ENCODE measurements around the gene EIF4A2. TPM values are rescaled to one million over a fixed set of nuclear protein-coding genes. Genes with fewer than 3 reads are reported as not detected.
A peak's percentile ranks its signal among the peaks of the same experiment; 100 is the strongest.
"Not testable (repeated sequence)": the region's sequence is repeated elsewhere in the genome, so short reads cannot be mapped to it uniquely, and the experiment has no call there.

EIF4A2 gene
- total RNA-seq, 1 experiment from 2014 or later = 446 TPM

- Histone ChIP-seq H3K79me2 (ENCODE audit: low read depth) (peaks cover 16% of the 10 kb centered on the region), H3F3A (ENCODE audit: insufficient read depth, low read depth) (peaks cover 13% of the 10 kb centered on the region), H3K36me3 (ENCODE audit: low read depth) (peaks cover 8% of the 10 kb centered on the region), H2AFZ (peak within 1 kb of the TSS; percentile 95), H3K9me2 (ENCODE audit: insufficient read depth) (no peaks in the 10 kb centered on the region), H3K9me3 (ENCODE audit: insufficient read depth, low read depth) (no peaks in the 10 kb centered on the region), H3K4me2 (peak within 1 kb of the TSS; percentile 87), H3K4me3 (peak within 1 kb of the TSS; percentile 89), H3K27ac (peak within 1 kb of the TSS; percentile 79), H3K27me3 (ENCODE audit: insufficient read depth, low read depth) (no peaks in the 10 kb centered on the region), H4K20me1 (ENCODE audit: insufficient read depth) (no peaks in the 10 kb centered on the region), H3K4me1 (replicated peaks; ENCODE audit: insufficient read depth) (peaks cover 29% of the 10 kb centered on the region)
- intact Hi-C loops (cut with micrococcal nuclease; ENCODE audit: unreplicated experiment) = loop anchor here (5.0 kb wide), 2 partner anchors 189 to 239 kb away; partner anchors contain the start of gene TBCCD1
- ChIA-PET CTCF (no interaction called here), POLR2A (ENCODE audit: unreplicated experiment) (interaction anchor here (0.6 kb wide), 1 partner anchor 21 kb away, joined by 3 read pairs; no protein-coding TSS in a partner anchor)
- no peak for TF ChIP-seq CTCF (conservative IDR thresholded peaks at IDR 0.05)
- TF ChIP-seq EZH2 (IDR thresholded peaks at IDR 0.05; ENCODE audit: low read depth) = no peak
- BruUV-seq (replicated peaks) = TSS peak; percentile 97
- peak; percentile 74 to 87 for DNase-seq
Observed at GRCh38 chr3:186806089-186807055, 23.0 kb downstream of the EIF4A2 start, which contains the start of gene RFC4. RFC4 (minus strand) TSS chr3:186806482; CDS start chr3:186804713, 1,769 bp downstream.

GRCh38 chr3:186807231-186807630, 23.9 kb downstream of the EIF4A2 start:
- BruUV-seq (replicated peaks) = no TSS peak
- H3K9me3 ChIP-seq (ENCODE audit: insufficient read depth, low read depth) = no peaks in the 10 kb centered on the region
- CTCF ChIA-PET = no interaction called here
- H3K4me2 ChIP-seq = peak overlapping the region; percentile 87
- TF ChIP-seq CTCF (conservative IDR thresholded peaks at IDR 0.05) = no peak
- TF ChIP-seq EZH2 (IDR thresholded peaks at IDR 0.05; ENCODE audit: low read depth) = no peak
- H2AFZ ChIP-seq = peak overlapping the region; percentile 95
- H3K4me3 ChIP-seq = peak overlapping the region; percentile 89
- H3K27ac ChIP-seq = peak overlapping the region; percentile 79
- peaks cover 13% of the 10 kb centered on the region for H3F3A ChIP-seq (ENCODE audit: insufficient read depth, low read depth)
- intact Hi-C loops (cut with micrococcal nuclease; ENCODE audit: unreplicated experiment) = loop anchor here (5.0 kb wide), 2 partner anchors 190 to 240 kb away; partner anchors contain the start of gene TBCCD1
- DNase-seq = no peak
- no peaks in the 10 kb centered on the region for H4K20me1 ChIP-seq (ENCODE audit: insufficient read depth)
- H3K4me1 ChIP-seq (replicated peaks; ENCODE audit: insufficient read depth) = peaks cover 29% of the 10 kb centered on the region
- H3K79me2 ChIP-seq (ENCODE audit: low read depth) = peaks cover 16% of the 10 kb centered on the region
- peaks cover 6% of the 10 kb centered on the region for H3K36me3 ChIP-seq (ENCODE audit: low read depth)
- no peaks in the 10 kb centered on the region for H3K27me3 ChIP-seq (ENCODE audit: insufficient read depth, low read depth)
- POLR2A ChIA-PET (ENCODE audit: unreplicated experiment) = no interaction called here
- no peaks in the 10 kb centered on the region for H3K9me2 ChIP-seq (ENCODE audit: insufficient read depth)

- Histone ChIP-seq H3F3A (ENCODE audit: insufficient read depth, low read depth) (peaks cover 13% of the 10 kb centered on the region), H2AFZ (no peak overlapping the region), H3K27me3 (ENCODE audit: insufficient read depth, low read depth) (no peaks in the 10 kb centered on the region), H3K9me2 (ENCODE audit: insufficient read depth) (no peaks in the 10 kb centered on the region), H3K4me3 (no peak overlapping the region), H3K36me3 (ENCODE audit: low read depth) (no peaks in the 10 kb centered on the region), H3K79me2 (ENCODE audit: low read depth) (peaks cover 7% of the 10 kb centered on the region), H3K9me3 (ENCODE audit: insufficient read depth, low read depth) (no peaks in the 10 kb centered on the region), H4K20me1 (ENCODE audit: insufficient read depth) (no peaks in the 10 kb centered on the region), H3K4me2 (no peak overlapping the region), H3K4me1 (replicated peaks; ENCODE audit: insufficient read depth) (peaks cover 27% of the 10 kb centered on the region), H3K27ac (no peak overlapping the region)
- intact Hi-C loops (cut with micrococcal nuclease; ENCODE audit: unreplicated experiment) = no loop called here
- BruUV-seq (replicated peaks) = no TSS peak
- CTCF ChIA-PET = no interaction called here
- TF ChIP-seq EZH2 (IDR thresholded peaks at IDR 0.05; ENCODE audit: low read depth) = no peak
- TF ChIP-seq CTCF (conservative IDR thresholded peaks at IDR 0.05) = no peak
- POLR2A ChIA-PET (ENCODE audit: unreplicated experiment) = interaction anchor here (0.7 kb wide), 2 partner anchors 22 to 240 kb away, joined by 4 to 5 read pairs; partner anchors contain the start of gene DNAJB11
- DNase-seq = no peak
Observed at GRCh38 chr3:186810336-186810996, 27.1 kb downstream of the EIF4A2 start.

GRCh38 chr3:186811313-186811712, 27.9 kb downstream of the EIF4A2 start:
- H4K20me1 ChIP-seq (ENCODE audit: insufficient read depth); H3K27ac ChIP-seq; POLR2A ChIA-PET (ENCODE audit: unreplicated experiment); H3K27me3 ChIP-seq (ENCODE audit: insufficient read depth, low read depth); H3K4me3 ChIP-seq; H3K4me2 ChIP-seq; BruUV-seq (replicated peaks); H3K79me2 ChIP-seq (ENCODE audit: low read depth); H2AFZ ChIP-seq; intact Hi-C loops (cut with micrococcal nuclease; ENCODE audit: unreplicated experiment); H3K36me3 ChIP-seq (ENCODE audit: low read depth); H3K9me2 ChIP-seq (ENCODE audit: insufficient read depth); DNase-seq; CTCF ChIA-PET; H3K9me3 ChIP-seq (ENCODE audit: insufficient read depth, low read depth): not testable (repeated sequence)
- H3K4me1 ChIP-seq (replicated peaks; ENCODE audit: insufficient read depth) = peaks cover 28% of the 10 kb centered on the region
- H3F3A ChIP-seq (ENCODE audit: insufficient read depth, low read depth) = peaks cover 13% of the 10 kb centered on the region
